A673 (cell line): ENCODE data around the gene RNF141. TPM values are rescaled to one million over a fixed set of nuclear protein-coding genes. Genes with fewer than 3 reads are reported as not detected.

Experiments used
- Bru-seq: library from RNA; stranded (reverse); fragments of 400-500 nt; gene quantifications from one replicate; lab custom pipeline; 2021; lab: Mats Ljungman, UMichigan
- BruChase-seq, 2 experiments: library from RNA; stranded (reverse); fragments of 400-500 nt; gene quantifications; one replicate each; lab custom pipeline; 2021; lab: Mats Ljungman, UMichigan
- BruUV-seq: library from RNA; stranded (reverse); fragments of 400-500 nt; replicated peaks from 2 replicates; lab custom pipeline; 2021; lab: Mats Ljungman, UMichigan
- CTCF ChIA-PET: fragments of 300-600 bp; sonication (Branson Sonifier 250); formaldehyde crosslinking; loops from one replicate; lab custom pipeline; 2022; ENCODE audit warnings: antibody characterized with exemption; lab: Charles Lee
- POLR2A ChIA-PET: fragments of 300-600 bp; sonication (Branson Sonifier 250); formaldehyde crosslinking; loops from one replicate; lab custom pipeline; 2022; ENCODE audit warnings: antibody characterized with exemption; ENCODE audit not compliant: low non-redundant PET; lab: Charles Lee
- DNase-seq: peaks from one replicate; pipeline ENCODE4 v3.0.0-alpha.2; 2015; ENCODE audit warnings: low spot score
- H3K27ac ChIP-seq: fragments of 200-600 bp; sonication (generic); 2 replicates; pipeline ENCODE4 v1.5.1; 2016; ENCODE audit warnings: mixed run types, low read depth, mild to moderate bottlenecking, mixed read lengths, antibody characterized with exemption, low read length; ENCODE audit not compliant: poor library complexity, severe bottlenecking
- H3K27me3 ChIP-seq: fragments of 200-600 bp; sonication (generic); replicated peaks from 2 replicates; pipeline ENCODE4 v1.6.1; 2017; ENCODE audit warnings: mixed run types, low read depth, mild to moderate bottlenecking, mixed read lengths, antibody characterized with exemption, low read length; ENCODE audit not compliant: insufficient read depth, poor library complexity
- H3K36me3 ChIP-seq: fragments of 200-600 bp; sonication (generic); 2 replicates; pipeline ENCODE4 v1.6.1; 2016; ENCODE audit warnings: mixed run types, mild to moderate bottlenecking, mixed read lengths, antibody characterized with exemption, low read length; ENCODE audit not compliant: insufficient read depth, poor library complexity, severe bottlenecking
- H3K4me1 ChIP-seq: fragments of 200-600 bp; sonication (generic); 2 replicates; pipeline ENCODE4 v1.6.1; 2017; ENCODE audit warnings: mixed run types, mild to moderate bottlenecking, mixed read lengths, antibody characterized with exemption, low read length; ENCODE audit not compliant: insufficient read depth, poor library complexity, severe bottlenecking
- H3K4me3 ChIP-seq: fragments of 200-600 bp; sonication (generic); 2 replicates; pipeline ENCODE4 v1.5.1; 2016; ENCODE audit warnings: low read depth, mixed run types, mild to moderate bottlenecking, mixed read lengths, low read length; ENCODE audit not compliant: poor library complexity, severe bottlenecking
- H3K9me3 ChIP-seq: fragments of 200-600 bp; sonication (generic); 2 replicates; pipeline ENCODE4 v1.6.1; 2016; ENCODE audit warnings: mixed run types, low read depth, mild to moderate bottlenecking, mixed read lengths, antibody characterized with exemption, low read length; ENCODE audit not compliant: poor library complexity, severe bottlenecking
- EZH2 ChIP-seq: fragments of 200-600 bp; sonication (generic); IDR thresholded peaks from 2 replicates; pipeline ENCODE4 v1.6.1; 2017; ENCODE audit warnings: borderline replicate concordance, low read depth, mild to moderate bottlenecking, mixed read lengths, antibody characterized with exemption, low read length; ENCODE audit not compliant: poor library complexity, severe bottlenecking
- intact Hi-C: fragments of 100-400 bp; cut with micrococcal nuclease; formaldehyde crosslinking; loops from one replicate; pipeline ENCODE4 v1.10.0; 2022; ENCODE audit not compliant: unreplicated experiment
- long read RNA-seq: library from polyadenylated mRNA; stranded (forward); transcript quantifications from one replicate; pipeline ENCODE4 v2.0.0, GENCODE V29; 2022
- total RNA-seq: library from RNA; stranded (reverse); gene quantifications from 2 replicates; pipeline ENCODE4 v1.2.3, GENCODE V29; 2021
- TF ChIP-seq, protein P1 (sequence below): fragments of 300-800, 200-600 bp; sonication (generic); conservative IDR thresholded peaks from 2 replicates; pipeline ENCODE4 v1.5.1; 2017; ENCODE audit warnings: low read depth, mild to moderate bottlenecking, antibody characterized with exemption, low read length, moderate library complexity, mixed read lengths

The RNF141 gene
- total RNA-seq (36.4 and 48.4 TPM in 2 replicates), Bru-seq, nascent RNA (percentile 90 among the genes with signal in this experiment), BruChase-seq, experiment 1, labeled RNA remaining after a 2-hour chase (percentile 83 among the genes with signal in this experiment), BruChase-seq, experiment 2, labeled RNA remaining after a 6-hour chase (percentile 87 among the genes with signal in this experiment)
- long read RNA-seq, full-length matches to known transcripts: 116 of 122 reads
- long read RNA-seq, partial matches to known transcripts: 3 of 122 reads
- long read RNA-seq, other reads (novel, unspliced or antisense): 3 of 122 reads

DNA sequence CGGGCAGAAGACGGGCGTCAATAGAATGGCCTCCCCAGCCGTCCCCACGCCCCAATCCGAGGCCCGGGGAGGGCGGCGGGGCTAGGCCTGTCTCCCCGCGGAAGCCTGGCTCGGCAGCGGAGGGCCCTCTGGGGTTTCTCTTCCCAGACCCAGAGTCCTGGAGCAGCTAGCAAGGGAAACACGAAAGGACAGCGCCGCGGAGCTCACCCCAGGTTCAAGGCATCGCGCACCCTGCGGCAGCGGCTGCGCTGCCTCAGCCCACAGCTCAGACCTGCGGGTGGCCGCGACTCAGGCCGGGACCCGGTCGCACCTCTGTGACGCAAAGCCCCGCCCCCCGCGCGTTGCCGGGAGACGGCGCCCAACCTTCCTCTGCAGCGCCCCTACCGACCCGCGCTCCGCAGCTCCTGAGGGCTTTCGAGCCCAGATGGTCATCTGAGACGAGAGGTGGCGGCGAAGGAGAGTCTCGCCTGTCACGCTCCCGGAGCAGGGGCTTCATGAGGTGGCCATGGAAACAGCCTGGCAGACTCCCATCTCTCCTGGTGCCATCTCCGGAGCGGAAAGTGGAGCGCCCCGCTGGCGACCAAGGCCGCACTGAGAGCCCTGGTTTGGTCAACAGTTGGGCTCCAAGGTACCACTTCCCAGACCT, at the start of gene RNF141:
RNF141 (minus strand) TSS at position 273 of the 646 bp plus-strand sequence. CDS start 7,029 bp downstream, outside the sequence.
- H3K36me3 ChIP-seq: no peaks in the 10 kb centered on the region
- no peak for TF ChIP-seq EZH2
- TF ChIP-seq, protein P1, sequence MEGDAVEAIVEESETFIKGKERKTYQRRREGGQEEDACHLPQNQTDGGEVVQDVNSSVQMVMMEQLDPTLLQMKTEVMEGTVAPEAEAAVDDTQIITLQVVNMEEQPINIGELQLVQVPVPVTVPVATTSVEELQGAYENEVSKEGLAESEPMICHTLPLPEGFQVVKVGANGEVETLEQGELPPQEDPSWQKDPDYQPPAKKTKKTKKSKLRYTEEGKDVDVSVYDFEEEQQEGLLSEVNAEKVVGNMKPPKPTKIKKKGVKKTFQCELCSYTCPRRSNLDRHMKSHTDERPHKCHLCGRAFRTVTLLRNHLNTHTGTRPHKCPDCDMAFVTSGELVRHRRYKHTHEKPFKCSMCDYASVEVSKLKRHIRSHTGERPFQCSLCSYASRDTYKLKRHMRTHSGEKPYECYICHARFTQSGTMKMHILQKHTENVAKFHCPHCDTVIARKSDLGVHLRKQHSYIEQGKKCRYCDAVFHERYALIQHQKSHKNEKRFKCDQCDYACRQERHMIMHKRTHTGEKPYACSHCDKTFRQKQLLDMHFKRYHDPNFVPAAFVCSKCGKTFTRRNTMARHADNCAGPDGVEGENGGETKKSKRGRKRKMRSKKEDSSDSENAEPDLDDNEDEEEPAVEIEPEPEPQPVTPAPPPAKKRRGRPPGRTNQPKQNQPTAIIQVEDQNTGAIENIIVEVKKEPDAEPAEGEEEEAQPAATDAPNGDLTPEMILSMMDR: peak; percentile 81
- peak within 1 kb of the TSS; percentile 63 for H3K4me3 ChIP-seq
- intact Hi-C loops: no loop called here
- CTCF ChIA-PET: interaction anchor here (0.6 to 1.5 kb wide), 7 partner anchors 9 to 78 kb away, joined by 3 to 6 read pairs (median 3); no protein-coding TSS in a partner anchor
- H3K27ac ChIP-seq: peak within 1 kb of the TSS; percentile 96
- no peaks in the 10 kb centered on the region for H3K27me3 ChIP-seq
- BruUV-seq: no TSS peak
- H3K9me3 ChIP-seq: no peaks in the 10 kb centered on the region
- DNase-seq: peak; percentile 95
- POLR2A ChIA-PET: no interaction called here
- peaks cover 20% of the 10 kb centered on the region for H3K4me1 ChIP-seq

- intact Hi-C loops: no loop called here
- H3K4me1 ChIP-seq: peaks cover 59% of the 10 kb centered on the region
- no peak for TF ChIP-seq EZH2
- TF ChIP-seq, protein P1: no peak
- peak overlapping the region; percentile 94 for H3K27ac ChIP-seq
- H3K36me3 ChIP-seq: no peaks in the 10 kb centered on the region
- no peaks in the 10 kb centered on the region for H3K9me3 ChIP-seq
- ChIA-PET POLR2A (no interaction called here), CTCF (no interaction called here)
- H3K4me3 ChIP-seq: no peak overlapping the region
- no TSS peak for BruUV-seq
- H3K27me3 ChIP-seq: no peaks in the 10 kb centered on the region
- peak; percentile 80 for DNase-seq
Measured at GRCh38 chr11:10590218-10590915, 49.4 kb upstream of the RNF141 start.

GRCh38 chr11:10588904-10589303, 47.9 kb upstream of the RNF141 start:
- H3K4me1 ChIP-seq: peaks cover 65% of the 10 kb centered on the region
- no peak for DNase-seq
- CTCF ChIA-PET: no interaction called here
- H3K36me3 ChIP-seq: no peaks in the 10 kb centered on the region
- no peaks in the 10 kb centered on the region for H3K9me3 ChIP-seq
- intact Hi-C loops: no loop called here
- TF ChIP-seq, protein P1: no peak
- TF ChIP-seq EZH2: no peak
- no peaks in the 10 kb centered on the region for H3K27me3 ChIP-seq
- H3K4me3 ChIP-seq: no peak overlapping the region
- POLR2A ChIA-PET: no interaction called here
- BruUV-seq: no TSS peak
- H3K27ac ChIP-seq: peak overlapping the region; percentile 56
